GM12878 (cell line): Measurements from ENCODE around the gene AKAP11. TPM values are rescaled to one million over a fixed set of nuclear protein-coding genes. Genes with fewer than 3 reads are reported as not detected.

Experiments used
- ATAC-seq: fragments of 200-7000 bp; cut with Tn5 transposase; 3 replicates; pipeline ENCODE4 v1.9.1; 2020; ENCODE audit warnings: mild to moderate bottlenecking, moderate library complexity
- BruUV-seq: library from RNA; stranded (reverse); fragments of 400-500 nt; replicated peaks from 2 replicates; lab custom pipeline; 2021; lab: Mats Ljungman, UMichigan
- CTCF ChIA-PET: fragments of 300-600 bp; sonication (Branson Sonifier 250); formaldehyde crosslinking; extraction: SDS; loops from one replicate; lab custom pipeline; 2021; ENCODE audit warnings: inconsistent platforms; lab: Yijun Ruan, JAX
- POLR2A ChIA-PET: fragments of 350-600 bp; formaldehyde crosslinking; extraction: SDS; loops from one replicate; lab custom pipeline; 2021; ENCODE audit warnings: inconsistent platforms; lab: Charles Lee
- RAD21 ChIA-PET: fragments of 300-600 bp; sonication (Branson Sonifier 250); formaldehyde crosslinking; loops from one replicate; lab custom pipeline; 2023; ENCODE audit warnings: antibody characterized with exemption; ENCODE audit not compliant: unreplicated experiment; lab: Charles Lee
- SMC1A ChIA-PET: fragments of 300-600 bp; sonication (Branson Sonifier 250); formaldehyde crosslinking; loops from one replicate; lab custom pipeline; 2023; ENCODE audit not compliant: unreplicated experiment, uncharacterized antibody; lab: Charles Lee
- DNase-seq: peaks from one replicate; pipeline ENCODE4 v3.0.0-alpha.2; 2011; ENCODE audit warnings: low read depth, low spot score
- FAIRE-seq: peaks from 3 replicates; lab custom pipeline; 2011; peaks lifted over from hg19 to GRCh38; lab: Jason Lieb, UNC
- H2AFZ ChIP-seq: 2 replicates; pipeline ENCODE4 v1.6.0; 2011; ENCODE audit warnings: low read depth, low read length, control low read depth; ENCODE audit not compliant: control insufficient read depth
- H3K27ac ChIP-seq: 2 replicates; pipeline ENCODE4 v1.5.1; 2011; ENCODE audit warnings: control low read depth; ENCODE audit not compliant: control insufficient read depth, insufficient read depth
- H3K27me3 ChIP-seq, 2 experiments: replicated peaks in 1 of 2; 2 replicates each; pipeline versions ENCODE4 v1.6.0 to v1.6.1; 2011; ENCODE audit warnings: low read length in 1 of 2; ENCODE audit not compliant: control insufficient read depth in 2 of 2, insufficient read depth in 2 of 2
- H3K36me3 ChIP-seq, 2 experiments: 2 replicates each; pipeline ENCODE4 v1.5.1; 2011; ENCODE audit warnings: low read length in 1 of 2; ENCODE audit not compliant: control insufficient read depth in 2 of 2, insufficient read depth in 2 of 2
- H3K4me1 ChIP-seq: 2 replicates; pipeline ENCODE4 v1.6.1; 2011; ENCODE audit warnings: mild to moderate bottlenecking, low read length, moderate library complexity, mixed read lengths; ENCODE audit not compliant: control insufficient read depth, insufficient read depth
- H3K4me2 ChIP-seq: 2 replicates; pipeline ENCODE4 v1.6.0; 2011; ENCODE audit warnings: control low read depth; ENCODE audit not compliant: control insufficient read depth, insufficient read depth
- H3K4me3 ChIP-seq: fragments of 200-600 bp; sonication (generic); 2 replicates; pipeline ENCODE4 v1.5.1; 2016
- H3K79me2 ChIP-seq: 2 replicates; pipeline ENCODE4 v1.6.0; 2011; ENCODE audit warnings: low read length; ENCODE audit not compliant: control insufficient read depth, insufficient read depth
- H3K9ac ChIP-seq: 2 replicates; pipeline ENCODE4 v1.8.0; 2011; ENCODE audit warnings: low read length, control low read depth, mixed read lengths; ENCODE audit not compliant: control insufficient read depth, insufficient read depth
- H3K9me3 ChIP-seq: replicated peaks from 3 replicates; pipeline ENCODE4 v1.5.1; 2011; ENCODE audit warnings: mild to moderate bottlenecking, low read length; ENCODE audit not compliant: control insufficient read depth, insufficient read depth
- H4K20me1 ChIP-seq: 2 replicates; pipeline ENCODE4 v1.6.0; 2011; ENCODE audit not compliant: control insufficient read depth, insufficient read depth
- CBX3 ChIP-seq: fragments of 200-600 bp; sonication (generic); IDR thresholded peaks from 2 replicates; pipeline ENCODE4 v1.6.1; 2016; ENCODE audit warnings: low read depth, borderline replicate concordance
- ELK1 ChIP-seq: IDR thresholded peaks from 2 replicates; pipeline ENCODE4 v1.6.1; 2012; ENCODE audit warnings: low read depth, low read length, improper control_type of control experiment
- IRF4 ChIP-seq: IDR thresholded peaks from 2 replicates; pipeline ENCODE4 v1.6.1; 2011; ENCODE audit warnings: low read depth, low read length
- MAX ChIP-seq: IDR thresholded peaks from 2 replicates; pipeline ENCODE4 v1.6.1; 2012; ENCODE audit warnings: low read depth, low read length, improper control_type of control experiment
- MTA3 ChIP-seq: IDR thresholded peaks from 2 replicates; pipeline ENCODE4 v1.6.1; 2012; ENCODE audit warnings: low read length, inconsistent platforms, borderline replicate concordance
- MYB ChIP-seq: fragments of 150-350 bp; IDR thresholded peaks from 2 replicates; pipeline ENCODE4 v1.6.1; 2014; ENCODE audit warnings: mild to moderate bottlenecking, low read depth, low read length, borderline replicate concordance
- POLR2A ChIP-seq: IDR thresholded peaks from 2 replicates; pipeline ENCODE4 v1.6.1; 2011; ENCODE audit warnings: low read depth, mild to moderate bottlenecking, low read length
- POLR2AphosphoS2 ChIP-seq: IDR thresholded peaks from 2 replicates; pipeline ENCODE4 v1.6.1; 2011; ENCODE audit warnings: low read depth, mild to moderate bottlenecking, low read length, improper control_type of control experiment, moderate library complexity
- RELA ChIP-seq: fragments of 450-650 bp; IDR thresholded peaks from 2 replicates; pipeline ENCODE4 v1.8.0; 2014; ENCODE audit warnings: borderline replicate concordance; ENCODE audit not compliant: partially characterized antibody
- SIN3A ChIP-seq: IDR thresholded peaks from 2 replicates; pipeline ENCODE4 v1.6.1; 2012; ENCODE audit warnings: low read depth, low read length, improper control_type of control experiment
- WRNIP1 ChIP-seq: IDR thresholded peaks from 2 replicates; pipeline ENCODE4 v1.6.1; 2011; ENCODE audit warnings: low read depth, low read length, improper control_type of control experiment, borderline replicate concordance
- ZNF24 ChIP-seq: fragments of 450-650 bp; IDR thresholded peaks from 2 replicates; pipeline ENCODE4 v1.6.1; 2017; ENCODE audit warnings: antibody characterized with exemption, mild to moderate bottlenecking
- ZNF384 ChIP-seq: IDR thresholded peaks from 2 replicates; pipeline ENCODE4 v1.6.1; 2012; ENCODE audit warnings: low read depth, mild to moderate bottlenecking, low read length, improper control_type of control experiment, borderline replicate concordance
- WGBS: methylation state at CpG from one replicate; pipeline ENCODE4 v1.1.6; 2016; ENCODE audit warnings: low lambda C conversion rate; ENCODE audit not compliant: insufficient replicate concordance, insufficient coverage; ENCODE audit errors: missing lambda C conversion rate; 5-methylcytosine and 5-hydroxymethylcytosine counted together
- in situ Hi-C: fragments of 300-500 bp; cut with MboI; formaldehyde crosslinking; loops from 9 replicates; pipeline ENCODE4 v1.14.3; 2018; ENCODE audit warnings: mixed read lengths
- intact Hi-C: fragments of 100-400 bp; cut with micrococcal nuclease; formaldehyde crosslinking; loops from one replicate; pipeline ENCODE4 v1.14.2; 2022; ENCODE audit not compliant: unreplicated experiment
- polyA plus RNA-seq, 11 experiments: library from polyadenylated mRNA; depleted of rRNA in 4 of 11; unstranded in 6 of 11; stranded (reverse) in 5 of 11; fragments of >200 nt; fragmentation: Nextera tagmentation in 4 of 11; fragmentation: Illumina TruSeq in 1 of 11; extraction: Ambion mirVana in 4 of 11; extraction: Trizol in 1 of 11; gene quantifications; 1 replicate in 1 of 11; 2 replicates in 10 of 11; pipeline versions ENCODE4 v1.2.1 to v1.2.3, GENCODE V29; 2011 to 2016; ENCODE audit warnings: inconsistent platforms in 2 of 11, missing spikeins in 2 of 11, low read depth in 1 of 11
- total RNA-seq, 4 experiments: library from RNA; depleted of rRNA in 3 of 4; stranded (reverse); fragments of >200 nt in 3 of 4; fragmentation: Illumina TruSeq in 1 of 4; extraction: Trizol in 1 of 4; gene quantifications; 2 replicates each; pipeline versions ENCODE4 v1.2.1 to v1.2.3, GENCODE V29; 2013 to 2021

Gene AKAP11
- total and polyA plus RNA-seq, 10 of the 15 experiments (the other 5 are each of a cell fraction or from before 2014, with no cell fraction given): 4.8 to 36.8 (median 17.9) TPM

- Histone ChIP-seq H3K27me3 (no peaks in the 10 kb centered on the region), H3K27ac (no peak overlapping the region)
- ChIA-PET RAD21 (interaction anchor here (1.2 to 3.0 kb wide), 2 partner anchors 20 to 24 kb away, joined by 6 to 13 read pairs; no protein-coding TSS in a partner anchor), POLR2A (interaction anchor here (0.9 to 1.0 kb wide), 2 partner anchors 17 to 27 kb away, joined by 3 to 4 read pairs; no protein-coding TSS in a partner anchor)
- WGBS: 71% methylated on average over 5 of the region's 5 CpGs
- no peak for ATAC-seq
- in situ Hi-C loops: no loop called here
- DNase-seq: no peak
- no TSS peak for BruUV-seq
- FAIRE-seq: no peak
- no peak for TF ChIP-seq POLR2AphosphoS2
- no peak for TF ChIP-seq IRF4
- TF ChIP-seq, all 136 proteins: peak for 0
- Histone ChIP-seq H3K36me3 (no peaks in the 10 kb centered on the region), H3K9ac (no peak overlapping the region), H2AFZ (no peak overlapping the region), H3K4me1 (peaks cover 18% of the 10 kb centered on the region), H4K20me1 (no peaks in the 10 kb centered on the region), H3K9me3 (no peaks in the 10 kb centered on the region; the same call in 2 of the 3 replicates), H3K4me3 (no peak overlapping the region), H3K79me2 (no peaks in the 10 kb centered on the region), H3K4me2 (no peak overlapping the region)
- SMC1A ChIA-PET: interaction anchor here (1.0 to 2.5 kb wide), 8 partner anchors 9 to 122 kb away, joined by 3 to 15 read pairs (median 8); no protein-coding TSS in a partner anchor
- CTCF ChIA-PET: interaction anchor here (1.0 to 3.2 kb wide), 8 partner anchors 9 to 122 kb away, joined by 3 to 12 read pairs (median 4); no protein-coding TSS in a partner anchor
- intact Hi-C loops: no loop called here
These were observed 84.2 kb downstream of the AKAP11 start for GRCh38 chr13:42356184-42356575.

- FAIRE-seq (no peak), DNase-seq (no peak), ATAC-seq (no peak)
- in situ Hi-C loops (no loop called here), intact Hi-C loops (no loop called here)
- ChIA-PET POLR2A (no interaction called here), CTCF (interaction anchor here (1.6 kb wide), 1 partner anchor 118 kb away, joined by 5 read pairs; no protein-coding TSS in a partner anchor), RAD21 (interaction anchor here (0.8 to 1.6 kb wide), 2 partner anchors 12 to 13 kb away, joined by 3 read pairs; no protein-coding TSS in a partner anchor), SMC1A (interaction anchor here (0.7 to 3.5 kb wide), 11 partner anchors 10 to 118 kb away, joined by 3 to 12 read pairs (median 4); no protein-coding TSS in a partner anchor)
- no peak overlapping the region for H2AFZ ChIP-seq
- H3K27me3 ChIP-seq: no peaks in the 10 kb centered on the region
- no peaks in the 10 kb centered on the region for H4K20me1 ChIP-seq
- WGBS: 85% methylated on average over 8 of the region's 8 CpGs
- H3K27ac ChIP-seq: no peak overlapping the region
- no peaks in the 10 kb centered on the region for H3K79me2 ChIP-seq
- peaks cover 6% of the 10 kb centered on the region for H3K4me1 ChIP-seq
- H3K4me3 ChIP-seq: no peak overlapping the region
- H3K9me3 ChIP-seq: no peaks in the 10 kb centered on the region; the same call in 2 of the 3 replicates
- BruUV-seq: no TSS peak
- no peak overlapping the region for H3K9ac ChIP-seq
- no peaks in the 10 kb centered on the region for H3K36me3 ChIP-seq
- no peak overlapping the region for H3K4me2 ChIP-seq
- TF ChIP-seq MTA3 (no peak), ELK1 (no peak), POLR2A (no peak), MYB (no peak), ZNF384 (no peak), WRNIP1 (no peak), RELA (no peak), SIN3A (no peak), CBX3 (no peak), ZNF24 (no peak), MAX (no peak)
These were observed 88.2 kb downstream of the AKAP11 start for GRCh38 chr13:42360046-42360574.
